Parathyroid adenoma (tissue), 2 donors: ENCODE measurements around the gene LNPK.

Experiments used
- H2AFZ ChIP-seq: fragments of 300-600 bp; sonication (generic); one replicate; pipeline ENCODE4 v1.7.0; 2017; ENCODE audit warnings: antibody characterized with exemption, mild to moderate bottlenecking
- H3K27ac ChIP-seq: fragments of 300-600 bp; sonication (generic); one replicate; pipeline ENCODE4 v1.7.0; 2017
- H3K27me3 ChIP-seq: fragments of 300-600 bp; sonication (generic); one replicate; pipeline ENCODE4 v1.7.0; 2017; ENCODE audit warnings: low read length; ENCODE audit not compliant: control insufficient read depth, insufficient read depth
- H3K36me3 ChIP-seq: fragments of 300-600 bp; sonication (generic); one replicate; pipeline ENCODE4 v1.7.0; 2017; ENCODE audit warnings: low read length; ENCODE audit not compliant: control insufficient read depth, insufficient read depth
- H3K4me1 ChIP-seq: fragments of 300-600 bp; sonication (generic); one replicate; pipeline ENCODE4 v1.7.0; 2017; ENCODE audit warnings: control low read depth
- H3K4me2 ChIP-seq: fragments of 300-600 bp; sonication (generic); one replicate; pipeline ENCODE4 v1.7.0; 2017; ENCODE audit warnings: low read length
- H3K4me3 ChIP-seq: fragments of 300-600 bp; sonication (generic); one replicate; pipeline ENCODE4 v1.7.0; 2017; ENCODE audit warnings: low read depth, low read length
- H3K79me2 ChIP-seq: fragments of 300-600 bp; sonication (generic); one replicate; pipeline ENCODE4 v1.7.0; 2017; ENCODE audit warnings: control low read depth
- H3K9ac ChIP-seq: fragments of 300-600 bp; sonication (generic); one replicate; pipeline ENCODE4 v1.7.0; 2017; ENCODE audit warnings: mild to moderate bottlenecking
- H3K9me3 ChIP-seq: fragments of 300-600 bp; sonication (generic); one replicate; pipeline ENCODE4 v1.7.0; 2017; ENCODE audit warnings: low read length; ENCODE audit not compliant: control insufficient read depth
- TF ChIP-seq, protein P1 (sequence below): fragments of 300-600 bp; sonication (generic); IDR thresholded peaks from one replicate; pipeline ENCODE4 v1.7.0; 2017; ENCODE audit warnings: antibody characterized with exemption, mild to moderate bottlenecking
- donor health status: primary hyperparathyroidism.

Gene LNPK

DNA sequence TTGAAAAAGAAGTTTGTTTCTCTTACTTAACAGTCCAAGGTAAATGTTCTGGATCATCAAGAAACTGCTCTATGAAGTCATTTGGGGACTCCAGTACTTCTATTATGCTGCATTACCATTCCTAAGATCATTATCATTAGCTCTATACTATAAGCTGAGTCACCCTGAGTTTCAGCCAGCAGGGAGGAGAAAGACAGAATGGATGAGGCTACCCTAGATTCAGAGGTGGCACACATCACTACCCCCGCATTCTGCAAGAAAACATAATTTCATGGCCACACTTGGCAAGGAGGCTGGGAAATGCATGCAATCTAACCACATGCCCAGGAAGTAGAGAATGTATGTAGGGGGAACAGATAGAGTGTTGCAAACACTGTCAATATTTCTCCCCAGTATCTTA, 16.6 kb upstream of the LNPK start:
- H3K79me2 ChIP-seq, result no peaks in the 10 kb centered on the region
- no peaks in the 10 kb centered on the region for H3K4me1 ChIP-seq
- H3K9ac ChIP-seq, result no peak overlapping the region
- H2AFZ ChIP-seq, result no peak overlapping the region
- H3K36me3 ChIP-seq, result no peaks in the 10 kb centered on the region
- no peak overlapping the region for H3K27ac ChIP-seq
- H3K27me3 ChIP-seq, result no peaks in the 10 kb centered on the region
- H3K4me2 ChIP-seq, result no peak overlapping the region
- TF ChIP-seq, protein P1, sequence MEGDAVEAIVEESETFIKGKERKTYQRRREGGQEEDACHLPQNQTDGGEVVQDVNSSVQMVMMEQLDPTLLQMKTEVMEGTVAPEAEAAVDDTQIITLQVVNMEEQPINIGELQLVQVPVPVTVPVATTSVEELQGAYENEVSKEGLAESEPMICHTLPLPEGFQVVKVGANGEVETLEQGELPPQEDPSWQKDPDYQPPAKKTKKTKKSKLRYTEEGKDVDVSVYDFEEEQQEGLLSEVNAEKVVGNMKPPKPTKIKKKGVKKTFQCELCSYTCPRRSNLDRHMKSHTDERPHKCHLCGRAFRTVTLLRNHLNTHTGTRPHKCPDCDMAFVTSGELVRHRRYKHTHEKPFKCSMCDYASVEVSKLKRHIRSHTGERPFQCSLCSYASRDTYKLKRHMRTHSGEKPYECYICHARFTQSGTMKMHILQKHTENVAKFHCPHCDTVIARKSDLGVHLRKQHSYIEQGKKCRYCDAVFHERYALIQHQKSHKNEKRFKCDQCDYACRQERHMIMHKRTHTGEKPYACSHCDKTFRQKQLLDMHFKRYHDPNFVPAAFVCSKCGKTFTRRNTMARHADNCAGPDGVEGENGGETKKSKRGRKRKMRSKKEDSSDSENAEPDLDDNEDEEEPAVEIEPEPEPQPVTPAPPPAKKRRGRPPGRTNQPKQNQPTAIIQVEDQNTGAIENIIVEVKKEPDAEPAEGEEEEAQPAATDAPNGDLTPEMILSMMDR, result no peak
- H3K9me3 ChIP-seq, result no peaks in the 10 kb centered on the region
- H3K4me3 ChIP-seq, result no peak overlapping the region

DNA sequence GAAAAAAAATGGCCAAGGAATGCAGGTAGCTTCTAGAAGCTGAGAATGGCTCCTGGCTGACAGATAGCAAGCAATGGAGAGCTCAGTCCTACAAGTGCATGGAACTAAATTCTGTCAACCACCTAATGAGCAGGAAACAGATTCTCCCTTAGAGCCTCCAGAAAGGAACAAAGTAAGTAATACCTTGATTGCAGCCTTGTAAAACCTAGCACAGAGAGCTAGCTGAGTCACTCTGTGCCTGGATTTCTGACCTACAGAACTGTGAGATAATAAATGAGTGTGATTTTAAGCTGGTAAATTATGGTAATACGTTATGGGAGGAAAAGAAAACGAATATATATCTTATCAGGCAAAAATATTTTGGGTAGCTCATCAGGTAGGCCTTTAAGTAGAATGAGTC, 7.4 kb upstream of the LNPK start:
- H3K9ac ChIP-seq, result no peak overlapping the region
- H2AFZ ChIP-seq, result no peak overlapping the region
- TF ChIP-seq, protein P1, result no peak
- no peak overlapping the region for H3K27ac ChIP-seq
- no peaks in the 10 kb centered on the region for H3K9me3 ChIP-seq
- H3K36me3 ChIP-seq, result no peaks in the 10 kb centered on the region
- no peaks in the 10 kb centered on the region for H3K27me3 ChIP-seq
- H3K4me2 ChIP-seq, result no peak overlapping the region
- no peaks in the 10 kb centered on the region for H3K4me1 ChIP-seq
- H3K79me2 ChIP-seq, result no peaks in the 10 kb centered on the region
- H3K4me3 ChIP-seq, result no peak overlapping the region

DNA sequence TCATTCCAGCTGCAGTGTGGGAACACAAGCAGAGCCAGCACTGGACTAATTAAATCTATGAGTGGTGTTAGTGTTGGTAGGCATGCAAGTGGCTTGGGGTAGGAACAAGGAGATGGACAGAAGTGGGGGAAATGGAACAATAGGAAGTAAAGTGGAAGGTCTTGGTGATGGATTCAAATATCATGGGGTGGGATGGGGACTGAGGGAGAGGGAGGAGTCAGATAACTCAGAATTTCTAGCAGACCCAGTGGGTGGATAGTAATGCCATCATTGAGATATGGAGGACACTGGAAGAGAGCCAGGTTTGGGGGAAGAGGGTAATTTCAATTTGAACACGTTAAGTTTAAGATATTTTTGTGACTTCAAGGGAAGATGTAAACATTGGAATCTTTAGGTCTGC, 2.9 kb upstream of the LNPK start:
- Histone ChIP-seq H2AFZ (no peak overlapping the region), H3K27ac (no peak overlapping the region), H3K4me3 (no peak overlapping the region), H3K9me3 (no peaks in the 10 kb centered on the region), H3K4me1 (no peaks in the 10 kb centered on the region), H3K27me3 (no peaks in the 10 kb centered on the region), H3K4me2 (no peak overlapping the region), H3K36me3 (no peaks in the 10 kb centered on the region), H3K79me2 (no peaks in the 10 kb centered on the region), H3K9ac (no peak overlapping the region)
- TF ChIP-seq, protein P1, result no peak

DNA sequence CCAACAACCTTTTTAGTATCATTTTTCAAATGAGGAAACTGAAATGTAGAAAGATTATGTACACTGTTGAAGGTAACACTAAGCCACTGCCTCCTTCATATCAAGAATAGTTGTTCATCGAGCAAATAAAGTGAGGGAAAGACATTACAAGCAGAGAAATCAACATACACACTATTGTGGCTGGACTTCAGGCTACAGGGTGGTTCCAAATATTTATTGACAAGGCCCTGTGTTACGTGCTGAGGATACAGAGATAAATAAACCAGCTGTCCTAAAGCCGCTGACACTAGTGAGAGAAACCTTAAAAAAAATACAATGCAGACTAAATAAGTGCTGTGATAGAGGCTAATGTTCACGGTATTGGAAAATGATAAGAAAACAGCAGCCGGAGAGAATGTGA, 1.9 kb upstream of the LNPK start:
- no peaks in the 10 kb centered on the region for H3K27me3 ChIP-seq
- peak overlapping the region; percentile 3 for H2AFZ ChIP-seq
- TF ChIP-seq, protein P1, result no peak
- H3K9me3 ChIP-seq, result no peaks in the 10 kb centered on the region
- H3K4me2 ChIP-seq, result no peak overlapping the region
- H3K4me1 ChIP-seq, result no peaks in the 10 kb centered on the region
- H3K36me3 ChIP-seq, result no peaks in the 10 kb centered on the region
- H3K4me3 ChIP-seq, result no peak overlapping the region
- H3K79me2 ChIP-seq, result peaks cover 6% of the 10 kb centered on the region
- no peak overlapping the region for H3K27ac ChIP-seq
- no peak overlapping the region for H3K9ac ChIP-seq

DNA sequence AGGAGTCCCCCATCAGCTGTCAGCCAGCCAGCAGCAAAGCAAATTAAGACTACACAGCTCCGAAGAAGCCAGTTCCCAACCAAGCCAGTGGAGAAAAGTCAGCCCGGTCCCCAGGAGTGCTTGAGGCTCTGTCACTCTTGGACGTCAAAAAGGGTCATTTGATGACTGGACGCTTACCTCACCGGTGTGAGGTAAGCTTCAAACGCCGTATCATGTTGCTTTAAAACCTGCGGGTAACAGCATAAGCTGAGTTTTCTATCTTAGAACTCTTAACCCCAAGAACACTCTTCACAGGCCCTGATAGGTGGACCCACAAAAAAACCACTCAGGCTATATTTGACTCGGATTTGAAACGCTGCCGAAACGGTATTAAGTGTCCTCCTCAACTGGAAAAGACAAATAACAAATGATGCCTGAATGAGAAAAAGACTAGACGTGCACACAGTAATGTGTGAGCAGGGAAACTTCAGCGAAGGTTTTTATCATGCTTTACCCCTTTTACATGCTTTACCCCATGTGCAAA, 682 bp upstream of the LNPK start:
- Histone ChIP-seq H3K4me3 (peak overlapping the region; percentile 83), H3K27me3 (no peaks in the 10 kb centered on the region), H3K4me1 (no peaks in the 10 kb centered on the region), H2AFZ (peak overlapping the region; percentile 94), H3K79me2 (peaks cover 6% of the 10 kb centered on the region), H3K36me3 (no peaks in the 10 kb centered on the region), H3K9me3 (no peaks in the 10 kb centered on the region), H3K9ac (no peak overlapping the region), H3K27ac (peak overlapping the region; percentile 78), H3K4me2 (peak overlapping the region; percentile 90)
- TF ChIP-seq, protein P1, result no peak
